ENCODE data around the gene TMEM240. TPM values are rescaled to one million over a fixed set of nuclear protein-coding genes. Genes with fewer than 3 reads are reported as not detected.

TMEM240 gene
- total and polyA plus RNA-seq, 2 of the 8 experiments (the other 6 are each of a cell fraction or from before 2014, with no cell fraction given): 3.6 to 5.7 TPM

DNA sequence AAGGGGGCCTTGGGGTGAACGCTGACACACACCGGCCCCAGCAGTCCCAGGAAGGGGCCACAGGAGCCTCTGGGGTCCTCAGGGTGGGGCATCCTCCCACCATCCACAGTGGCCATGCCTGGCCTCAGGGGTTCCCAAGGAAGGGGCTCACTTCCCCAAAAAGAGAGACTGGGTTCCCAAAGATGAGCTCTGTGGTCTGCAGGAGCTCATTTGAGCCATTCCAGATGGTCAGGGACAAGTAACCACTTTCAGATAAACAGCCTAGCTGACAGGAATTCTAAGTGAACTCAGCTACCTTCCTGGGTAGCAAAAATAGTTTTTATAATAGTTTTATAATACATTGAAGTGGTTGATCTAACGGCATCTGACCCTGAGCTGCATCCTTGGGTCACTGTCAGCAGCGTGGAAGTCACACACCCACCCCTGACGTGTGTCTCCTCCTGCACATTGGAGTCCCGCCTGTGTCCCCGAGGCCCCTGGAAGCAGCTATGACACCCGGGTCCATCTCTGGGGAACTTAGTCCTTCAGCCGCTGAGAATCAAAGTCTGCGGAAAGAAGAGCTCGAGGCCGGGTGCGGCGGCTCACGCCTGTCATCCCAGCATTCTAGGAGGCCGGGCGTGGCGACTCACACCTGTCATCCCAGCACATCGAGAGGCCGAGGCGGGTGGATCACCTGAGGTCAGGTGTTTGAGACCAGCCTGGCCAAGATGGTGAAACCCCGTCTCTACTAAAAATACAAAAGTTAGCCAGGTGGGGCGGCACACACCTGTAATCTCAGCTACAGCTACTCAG lies 5.7 kb upstream of the TMEM240 start (continued):
- no peak for TF ChIP-seq MAFK (IDR thresholded peaks at IDR 0.05; ENCODE audit: low read depth, low read length)
